A549 (cell line): ENCODE results near the gene SLPI.

Experiments used
- EP300 ChIP-seq, 2 experiments: fragments of >200 bp; sonication (Bioruptor Twin); formaldehyde crosslinking; IDR thresholded peaks; 2 replicates in 1 of 2; 3 replicates in 1 of 2; pipeline ENCODE4 v1.6.1; 2016 to 2017
- HEYL ChIP-seq: fragments of 250-450 bp; sonication (Bioruptor Pico); IDR thresholded peaks from 2 replicates; pipeline ENCODE4 v1.8.0; 2021; ENCODE audit warnings: mild to moderate bottlenecking, moderate library complexity
- MYC ChIP-seq: IDR thresholded peaks from 2 replicates; pipeline ENCODE4 v1.6.1; 2012; ENCODE audit warnings: mild to moderate bottlenecking, inconsistent platforms, low read length, improper control_type of control experiment, borderline replicate concordance
- NFE2L2 ChIP-seq: fragments of 150-350 bp; conservative IDR thresholded peaks from 2 replicates; pipeline ENCODE4 v1.6.1; 2014; ENCODE audit warnings: low read length
- POLR2AphosphoS2 ChIP-seq: conservative IDR thresholded peaks from 2 replicates; pipeline ENCODE4 v1.6.1; 2012; ENCODE audit warnings: low read length, improper control_type of control experiment, inconsistent platforms
- SMC3 ChIP-seq: fragments of >200 bp; sonication (Bioruptor Twin); formaldehyde crosslinking; IDR thresholded peaks from 3 replicates; pipeline ENCODE4 v1.6.1; 2018; ENCODE audit warnings: inconsistent platforms
- ZNF302 ChIP-seq: fragments of 250-450 bp; sonication (Bioruptor Pico); IDR thresholded peaks from 2 replicates; pipeline ENCODE4 v1.9.0; 2021; ENCODE audit warnings: inconsistent platforms, mild to moderate bottlenecking, moderate library complexity
- TF ChIP-seq, protein P1 (sequence below): fragments of >200 bp; sonication (Bioruptor Twin); formaldehyde crosslinking; IDR thresholded peaks from 3 replicates; pipeline ENCODE4 v1.5.1; 2016
- TF ChIP-seq, protein P2 (sequence below): fragments of 150-350 bp; IDR thresholded peaks from 2 replicates; pipeline ENCODE4 v1.6.1; 2014; ENCODE audit warnings: low read depth, mild to moderate bottlenecking, low read length
- TF ChIP-seq, protein P3 (sequence below): fragments of 200-600 bp; sonication (generic); IDR thresholded peaks from 2 replicates; pipeline ENCODE4 v1.6.1; 2016; ENCODE audit warnings: antibody characterized with exemption, mild to moderate bottlenecking, moderate library complexity
- TF ChIP-seq, protein P4 (sequence below): IDR thresholded peaks from 2 replicates; pipeline ENCODE4 v1.6.1; 2012

DNA sequence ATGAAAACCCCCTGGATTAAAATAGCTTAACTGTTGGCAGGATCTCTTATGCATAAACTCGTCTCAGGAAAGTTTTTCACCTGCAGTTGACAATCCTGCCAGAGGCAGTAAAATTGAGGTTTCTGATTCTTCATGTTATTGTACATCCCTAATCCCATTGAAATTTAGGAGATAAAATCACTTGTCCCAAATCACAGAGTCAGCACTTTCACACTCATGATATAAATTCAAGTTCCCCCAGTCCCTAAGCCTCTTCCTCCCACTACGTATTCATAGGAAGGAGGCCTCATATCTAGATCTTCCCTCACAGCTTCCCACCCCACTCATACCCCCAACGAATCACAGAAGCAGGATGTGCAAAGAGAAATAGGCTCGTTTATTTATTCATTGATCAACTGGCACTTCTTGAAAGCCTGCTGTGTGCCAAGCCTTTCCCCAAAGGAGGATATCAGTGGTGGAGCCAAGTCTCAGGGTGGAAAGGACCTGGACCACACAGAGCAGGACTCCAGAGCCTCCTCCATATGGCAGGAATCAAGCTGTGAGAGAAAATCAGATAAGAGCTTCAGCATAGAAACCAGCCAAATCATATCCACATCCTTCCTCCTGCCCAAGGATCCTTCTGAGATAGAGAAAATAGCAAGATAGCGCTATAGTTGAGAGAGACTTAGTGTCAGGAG is 2.3 kb downstream of the SLPI start:
- TF ChIP-seq, protein P1, sequence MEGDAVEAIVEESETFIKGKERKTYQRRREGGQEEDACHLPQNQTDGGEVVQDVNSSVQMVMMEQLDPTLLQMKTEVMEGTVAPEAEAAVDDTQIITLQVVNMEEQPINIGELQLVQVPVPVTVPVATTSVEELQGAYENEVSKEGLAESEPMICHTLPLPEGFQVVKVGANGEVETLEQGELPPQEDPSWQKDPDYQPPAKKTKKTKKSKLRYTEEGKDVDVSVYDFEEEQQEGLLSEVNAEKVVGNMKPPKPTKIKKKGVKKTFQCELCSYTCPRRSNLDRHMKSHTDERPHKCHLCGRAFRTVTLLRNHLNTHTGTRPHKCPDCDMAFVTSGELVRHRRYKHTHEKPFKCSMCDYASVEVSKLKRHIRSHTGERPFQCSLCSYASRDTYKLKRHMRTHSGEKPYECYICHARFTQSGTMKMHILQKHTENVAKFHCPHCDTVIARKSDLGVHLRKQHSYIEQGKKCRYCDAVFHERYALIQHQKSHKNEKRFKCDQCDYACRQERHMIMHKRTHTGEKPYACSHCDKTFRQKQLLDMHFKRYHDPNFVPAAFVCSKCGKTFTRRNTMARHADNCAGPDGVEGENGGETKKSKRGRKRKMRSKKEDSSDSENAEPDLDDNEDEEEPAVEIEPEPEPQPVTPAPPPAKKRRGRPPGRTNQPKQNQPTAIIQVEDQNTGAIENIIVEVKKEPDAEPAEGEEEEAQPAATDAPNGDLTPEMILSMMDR: no peak
- TF ChIP-seq, protein P2, sequence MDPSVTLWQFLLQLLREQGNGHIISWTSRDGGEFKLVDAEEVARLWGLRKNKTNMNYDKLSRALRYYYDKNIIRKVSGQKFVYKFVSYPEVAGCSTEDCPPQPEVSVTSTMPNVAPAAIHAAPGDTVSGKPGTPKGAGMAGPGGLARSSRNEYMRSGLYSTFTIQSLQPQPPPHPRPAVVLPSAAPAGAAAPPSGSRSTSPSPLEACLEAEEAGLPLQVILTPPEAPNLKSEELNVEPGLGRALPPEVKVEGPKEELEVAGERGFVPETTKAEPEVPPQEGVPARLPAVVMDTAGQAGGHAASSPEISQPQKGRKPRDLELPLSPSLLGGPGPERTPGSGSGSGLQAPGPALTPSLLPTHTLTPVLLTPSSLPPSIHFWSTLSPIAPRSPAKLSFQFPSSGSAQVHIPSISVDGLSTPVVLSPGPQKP: no peak
- TF ChIP-seq, protein P3, sequence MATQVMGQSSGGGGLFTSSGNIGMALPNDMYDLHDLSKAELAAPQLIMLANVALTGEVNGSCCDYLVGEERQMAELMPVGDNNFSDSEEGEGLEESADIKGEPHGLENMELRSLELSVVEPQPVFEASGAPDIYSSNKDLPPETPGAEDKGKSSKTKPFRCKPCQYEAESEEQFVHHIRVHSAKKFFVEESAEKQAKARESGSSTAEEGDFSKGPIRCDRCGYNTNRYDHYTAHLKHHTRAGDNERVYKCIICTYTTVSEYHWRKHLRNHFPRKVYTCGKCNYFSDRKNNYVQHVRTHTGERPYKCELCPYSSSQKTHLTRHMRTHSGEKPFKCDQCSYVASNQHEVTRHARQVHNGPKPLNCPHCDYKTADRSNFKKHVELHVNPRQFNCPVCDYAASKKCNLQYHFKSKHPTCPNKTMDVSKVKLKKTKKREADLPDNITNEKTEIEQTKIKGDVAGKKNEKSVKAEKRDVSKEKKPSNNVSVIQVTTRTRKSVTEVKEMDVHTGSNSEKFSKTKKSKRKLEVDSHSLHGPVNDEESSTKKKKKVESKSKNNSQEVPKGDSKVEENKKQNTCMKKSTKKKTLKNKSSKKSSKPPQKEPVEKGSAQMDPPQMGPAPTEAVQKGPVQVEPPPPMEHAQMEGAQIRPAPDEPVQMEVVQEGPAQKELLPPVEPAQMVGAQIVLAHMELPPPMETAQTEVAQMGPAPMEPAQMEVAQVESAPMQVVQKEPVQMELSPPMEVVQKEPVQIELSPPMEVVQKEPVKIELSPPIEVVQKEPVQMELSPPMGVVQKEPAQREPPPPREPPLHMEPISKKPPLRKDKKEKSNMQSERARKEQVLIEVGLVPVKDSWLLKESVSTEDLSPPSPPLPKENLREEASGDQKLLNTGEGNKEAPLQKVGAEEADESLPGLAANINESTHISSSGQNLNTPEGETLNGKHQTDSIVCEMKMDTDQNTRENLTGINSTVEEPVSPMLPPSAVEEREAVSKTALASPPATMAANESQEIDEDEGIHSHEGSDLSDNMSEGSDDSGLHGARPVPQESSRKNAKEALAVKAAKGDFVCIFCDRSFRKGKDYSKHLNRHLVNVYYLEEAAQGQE: no peak
- TF ChIP-seq EP300 (IDR thresholded peaks at IDR 0.05): no peak
- no peak for TF ChIP-seq SMC3
- TF ChIP-seq, protein P4, sequence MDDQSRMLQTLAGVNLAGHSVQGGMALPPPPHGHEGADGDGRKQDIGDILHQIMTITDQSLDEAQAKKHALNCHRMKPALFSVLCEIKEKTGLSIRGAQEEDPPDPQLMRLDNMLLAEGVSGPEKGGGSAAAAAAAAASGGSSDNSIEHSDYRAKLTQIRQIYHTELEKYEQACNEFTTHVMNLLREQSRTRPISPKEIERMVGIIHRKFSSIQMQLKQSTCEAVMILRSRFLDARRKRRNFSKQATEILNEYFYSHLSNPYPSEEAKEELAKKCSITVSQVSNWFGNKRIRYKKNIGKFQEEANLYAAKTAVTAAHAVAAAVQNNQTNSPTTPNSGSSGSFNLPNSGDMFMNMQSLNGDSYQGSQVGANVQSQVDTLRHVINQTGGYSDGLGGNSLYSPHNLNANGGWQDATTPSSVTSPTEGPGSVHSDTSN: no peak
- no peak for TF ChIP-seq NFE2L2
- TF ChIP-seq POLR2AphosphoS2: no peak
- no peak for TF ChIP-seq ZNF302 (CRISPR knock-in tag)
- TF ChIP-seq HEYL: no peak
- TF ChIP-seq MYC: no peak
